Endodermal cell (in vitro differentiated cells): ENCODE measurements around the gene NOA1. TPM values are rescaled to one million over a fixed set of nuclear protein-coding genes. Genes with fewer than 3 reads are reported as not detected.

Source experiments
- DNase-seq: peaks from one replicate; pipeline ENCODE4 v3.0.0-alpha.2; 2017
- H3K27ac ChIP-seq: 2 replicates; pipeline ENCODE4 v1.5.1; 2013; ENCODE audit warnings: mild to moderate bottlenecking, low read depth, low read length, moderate library complexity
- H3K27me3 ChIP-seq: 2 replicates; pipeline ENCODE4 v1.6.1; 2013; ENCODE audit warnings: mild to moderate bottlenecking, low read length, moderate library complexity; ENCODE audit not compliant: insufficient read depth, control insufficient read depth, poor library complexity, severe bottlenecking
- H3K36me3 ChIP-seq: 2 replicates; pipeline ENCODE4 v1.7.0; 2013; ENCODE audit warnings: mild to moderate bottlenecking, low read length, moderate library complexity; ENCODE audit not compliant: control insufficient read depth, insufficient read depth
- H3K4me1 ChIP-seq: one replicate; pipeline ENCODE4 v1.7.0; 2013; ENCODE audit warnings: low read length; ENCODE audit not compliant: control insufficient read depth, insufficient read depth
- H3K4me3 ChIP-seq: 2 replicates; pipeline ENCODE4 v1.5.1; 2013; ENCODE audit warnings: mild to moderate bottlenecking, low read length, moderate library complexity
- H3K9ac ChIP-seq: 2 replicates; pipeline ENCODE4 v1.6.1; 2013; ENCODE audit warnings: mild to moderate bottlenecking, low read length, moderate library complexity; ENCODE audit not compliant: poor library complexity, severe bottlenecking; ENCODE audit errors: extremely low read depth
- H3K9me3 ChIP-seq: 2 replicates; pipeline ENCODE4 v1.6.1; 2013; ENCODE audit warnings: mild to moderate bottlenecking, low read length, moderate library complexity; ENCODE audit not compliant: control insufficient read depth
- H3K27ac Mint-ChIP-seq: 2 replicates; pipeline ENCODE4 v1.8.0; 2020; ENCODE audit warnings: mixed read lengths
- H3K27me3 Mint-ChIP-seq: 2 replicates; pipeline ENCODE4 v1.8.0; 2021; ENCODE audit warnings: mild to moderate bottlenecking, mixed read lengths; ENCODE audit not compliant: insufficient read depth
- H3K36me3 Mint-ChIP-seq: 2 replicates; pipeline ENCODE4 v1.8.0; 2020; ENCODE audit warnings: low read depth, mixed read lengths
- H3K4me1 Mint-ChIP-seq: 2 replicates; pipeline ENCODE4 v1.8.0; 2020; ENCODE audit warnings: mixed read lengths
- H3K4me3 Mint-ChIP-seq: 2 replicates; pipeline ENCODE4 v1.8.0; 2020; ENCODE audit warnings: mild to moderate bottlenecking, moderate library complexity, mixed read lengths
- H3K9me3 Mint-ChIP-seq: 2 replicates; pipeline ENCODE4 v1.8.0; 2020; ENCODE audit warnings: mild to moderate bottlenecking, mixed read lengths
- CTCF ChIP-seq: fragments of 200-600 bp; sonication (generic); conservative IDR thresholded peaks from 2 replicates; pipeline ENCODE4 v1.5.0; 2021; ENCODE audit warnings: antibody characterized with exemption, mild to moderate bottlenecking
- WGBS, 2 experiments: methylation state at CpG; one replicate each; pipeline versions ENCODE4 v1.1.5 to v1.1.7; 2013; ENCODE audit warnings: missing lambda C conversion rate in 2 of 2, mixed read lengths in 1 of 2; ENCODE audit not compliant: insufficient coverage in 1 of 2, insufficient read length in 1 of 2; 5-methylcytosine and 5-hydroxymethylcytosine counted together
- total RNA-seq, 2 donors: library from RNA; stranded (reverse); fragmentation: NEBNext Ultra II Directional in 1 of 2; extraction: Animal tissue kit (Norgen Biotek cat#: 25700) in 1 of 2; gene quantifications; 2 replicates in 1 of 2; 3 replicates in 1 of 2; pipeline ENCODE4 v1.2.1, GENCODE V29; 2021

The NOA1 gene
- total RNA-seq, 2 donors from 2014 or later = 17.8 to 20.7 TPM

GRCh38 chr4:56978750-56979303 is 1.4 kb upstream of the NOA1 start, which contains the start of gene POLR2B:
Gene POLR2B, plus strand, starts transcription at chr4:56978896. Its CDS starts 90 bp downstream, at chr4:56978986.
- no peak for TF ChIP-seq CTCF
- Histone ChIP-seq H3K27ac (peak within 1 kb of the TSS; percentile 81), H3K4me3 (peak within 1 kb of the TSS; percentile 89), H3K27me3 (no peaks in the 10 kb centered on the region), H3K36me3 (peaks cover 15% of the 10 kb centered on the region), H3K4me1 (no peaks in the 10 kb centered on the region), H3K9me3 (peaks cover 5% of the 10 kb centered on the region), H3K9ac (peak within 1 kb of the TSS; percentile 89)
- 0% methylated on average over 20 to 37 of the region's 37 CpGs for WGBS, 2 experiments
- Mint-ChIP-seq H3K27me3 (no peaks in the 10 kb centered on the region), H3K4me3 (peak within 1 kb of the TSS; percentile 92), H3K36me3 (peaks cover 17% of the 10 kb centered on the region), H3K4me1 (peaks cover 8% of the 10 kb centered on the region), H3K27ac (peak within 1 kb of the TSS; percentile 99), H3K9me3 (no peaks in the 10 kb centered on the region)
- peak; percentile 99 for DNase-seq

GRCh38 chr4:56976837-56977320 is 527 bp downstream of the NOA1 start:
- H3K9me3 Mint-ChIP-seq = peaks cover 11% of the 10 kb centered on the region
- Histone ChIP-seq H3K4me3 (peak overlapping the region; percentile 89), H3K9me3 (peaks cover 20% of the 10 kb centered on the region), H3K9ac (peak overlapping the region; percentile 89), H3K27ac (no peak overlapping the region), H3K4me1 (no peaks in the 10 kb centered on the region), H3K36me3 (peaks cover 35% of the 10 kb centered on the region), H3K27me3 (no peaks in the 10 kb centered on the region)
- peaks cover 8% of the 10 kb centered on the region for H3K4me1 Mint-ChIP-seq
- WGBS, 2 experiments = 0% methylated on average over 32 to 46 of the region's 46 CpGs
- H3K36me3 Mint-ChIP-seq = peaks cover 36% of the 10 kb centered on the region
- peak overlapping the region; percentile 92 for H3K4me3 Mint-ChIP-seq
- peak; percentile 87 for DNase-seq
- peak overlapping the region; percentile 94 for H3K27ac Mint-ChIP-seq
- TF ChIP-seq CTCF = peak; percentile 49
- H3K27me3 Mint-ChIP-seq = no peaks in the 10 kb centered on the region

GRCh38 chr4:56976283-56976836 is 1.0 kb downstream of the NOA1 start:
- no peaks in the 10 kb centered on the region for H3K27me3 Mint-ChIP-seq
- WGBS, 2 experiments = 3 to 6% methylated on average over 28 to 35 of the region's 35 CpGs
- H3K36me3 Mint-ChIP-seq = peaks cover 39% of the 10 kb centered on the region
- no peak for DNase-seq
- H3K9me3 ChIP-seq = peaks cover 20% of the 10 kb centered on the region
- peaks cover 8% of the 10 kb centered on the region for H3K4me1 Mint-ChIP-seq
- H3K27ac ChIP-seq = no peak overlapping the region
- peak overlapping the region; percentile 89 for H3K4me3 ChIP-seq
- H3K9me3 Mint-ChIP-seq = peaks cover 11% of the 10 kb centered on the region
- TF ChIP-seq CTCF = no peak
- H3K4me3 Mint-ChIP-seq = peak overlapping the region; percentile 92
- H3K27ac Mint-ChIP-seq = peak overlapping the region; percentile 8
- H3K9ac ChIP-seq = peak overlapping the region; percentile 89
- no peaks in the 10 kb centered on the region for H3K4me1 ChIP-seq
- peaks cover 37% of the 10 kb centered on the region for H3K36me3 ChIP-seq
- H3K27me3 ChIP-seq = no peaks in the 10 kb centered on the region
